Measurements from ENCODE around the gene GAPDHS. TPM values are rescaled to one million over a fixed set of nuclear protein-coding genes. Genes with fewer than 3 reads are reported as not detected.

Gene GAPDHS
- polyA plus RNA-seq, 1 of the 3 experiments (the other 2 are of a cell fraction), result not detected

DNA sequence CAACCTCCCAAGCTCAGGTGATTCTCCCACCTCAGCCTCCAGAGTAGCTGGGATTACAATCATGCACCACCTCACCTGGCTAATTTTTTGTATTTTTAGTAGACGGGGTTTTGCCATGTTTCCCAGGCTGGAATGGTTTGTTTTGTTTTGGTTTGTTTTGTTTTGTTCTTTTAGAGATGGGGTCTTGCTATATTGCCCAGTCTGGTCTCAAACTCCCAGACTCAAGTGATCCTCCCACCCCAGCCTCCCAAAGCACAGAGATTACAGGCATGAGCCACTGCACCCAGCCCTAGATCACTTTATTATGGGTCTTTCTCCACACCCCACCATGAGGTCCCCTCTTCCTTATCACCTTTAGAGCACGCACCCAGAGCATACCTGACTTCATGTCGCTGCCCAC lies 35.0 kb upstream of the GAPDHS start:
- Histone ChIP-seq H3K36me3 (replicated peaks in 1 of 2; ENCODE audit: control insufficient read depth in 1 of 2, insufficient read depth in 2 of 2, low read length in 1 of 2) (no peaks in the 10 kb centered on the region), H3K27me3 (ENCODE audit: insufficient read depth) (peaks cover 88% of the 10 kb centered on the region), H3K9me3 (no peaks in the 10 kb centered on the region), H3K4me1 (ENCODE audit: control insufficient read depth in 1 of 2, insufficient read depth in 2 of 2, low read depth in 1 of 2, low read length in 1 of 2) (peaks cover 0 to 2% of the 10 kb centered on the region in 2 experiments; a peak in 1 of 4 replicates), H4K20me1 (ENCODE audit: insufficient read depth) (no peaks in the 10 kb centered on the region), H3F3A (replicated peaks; ENCODE audit: insufficient read depth) (no peaks in the 10 kb centered on the region), H3K27ac (ENCODE audit: low read depth in 2 of 2, low read length in 1 of 2) (no peak overlapping the region), H3K79me2 (ENCODE audit: insufficient read depth) (no peaks in the 10 kb centered on the region), H3K4me3 (ENCODE audit: low read depth in 2 of 2, low read length in 1 of 2) (no peak overlapping the region), H3K9ac (no peak overlapping the region), H2AFZ (ENCODE audit: low read depth) (no peak overlapping the region), H3K9me2 (no peaks in the 10 kb centered on the region), H3K4me2 (no peak overlapping the region)
- ChIA-PET POLR2A (interaction anchor here (0.5 kb wide), 1 partner anchor 275 kb away, joined by 3 read pairs; no protein-coding TSS in a partner anchor), CTCF (interaction anchor here (0.7 to 8.1 kb wide), 4 partner anchors 9 to 148 kb away, joined by 3 to 127 read pairs (median 57); partner anchors contain the start of gene FFAR3)
- 29% methylated on average over 3 of the region's 3 CpGs for WGBS (ENCODE audit: low lambda C conversion rate)
- TF ChIP-seq, protein P1, sequence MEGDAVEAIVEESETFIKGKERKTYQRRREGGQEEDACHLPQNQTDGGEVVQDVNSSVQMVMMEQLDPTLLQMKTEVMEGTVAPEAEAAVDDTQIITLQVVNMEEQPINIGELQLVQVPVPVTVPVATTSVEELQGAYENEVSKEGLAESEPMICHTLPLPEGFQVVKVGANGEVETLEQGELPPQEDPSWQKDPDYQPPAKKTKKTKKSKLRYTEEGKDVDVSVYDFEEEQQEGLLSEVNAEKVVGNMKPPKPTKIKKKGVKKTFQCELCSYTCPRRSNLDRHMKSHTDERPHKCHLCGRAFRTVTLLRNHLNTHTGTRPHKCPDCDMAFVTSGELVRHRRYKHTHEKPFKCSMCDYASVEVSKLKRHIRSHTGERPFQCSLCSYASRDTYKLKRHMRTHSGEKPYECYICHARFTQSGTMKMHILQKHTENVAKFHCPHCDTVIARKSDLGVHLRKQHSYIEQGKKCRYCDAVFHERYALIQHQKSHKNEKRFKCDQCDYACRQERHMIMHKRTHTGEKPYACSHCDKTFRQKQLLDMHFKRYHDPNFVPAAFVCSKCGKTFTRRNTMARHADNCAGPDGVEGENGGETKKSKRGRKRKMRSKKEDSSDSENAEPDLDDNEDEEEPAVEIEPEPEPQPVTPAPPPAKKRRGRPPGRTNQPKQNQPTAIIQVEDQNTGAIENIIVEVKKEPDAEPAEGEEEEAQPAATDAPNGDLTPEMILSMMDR (IDR thresholded peaks at IDR 0.05), result no peak
- TF ChIP-seq RXRA (IDR thresholded peaks at IDR 0.05; ENCODE audit: borderline replicate concordance, low read depth) (no peak), SIN3A (IDR thresholded peaks at IDR 0.05; ENCODE audit: borderline replicate concordance, low read depth, low read length) (no peak), RFX5 (IDR thresholded peaks at IDR 0.05; ENCODE audit: low read length) (no peak), MXI1 (IDR thresholded peaks at IDR 0.05; ENCODE audit: low read depth, low read length) (no peak), RCOR1 (IDR thresholded peaks at IDR 0.05; ENCODE audit: low read length) (no peak), FOSL2 (IDR thresholded peaks at IDR 0.05; ENCODE audit: borderline replicate concordance, low read depth) (no peak), EP300 (IDR thresholded peaks at IDR 0.05; ENCODE audit: borderline replicate concordance in 1 of 2, low read depth in 1 of 2, low read length in 1 of 2) (no peak), YY1 (IDR thresholded peaks at IDR 0.05; ENCODE audit: low read depth) (no peak), TAF1 (IDR thresholded peaks at IDR 0.05; ENCODE audit: borderline replicate concordance, low read depth, low read length) (no peak), TEAD4 (IDR thresholded peaks at IDR 0.05; ENCODE audit: borderline replicate concordance, insufficient read depth) (no peak), GABPA (IDR thresholded peaks at IDR 0.05; ENCODE audit: low read depth) (no peak), NFIC (IDR thresholded peaks at IDR 0.05; ENCODE audit: borderline replicate concordance) (no peak), TCF12 (IDR thresholded peaks at IDR 0.05) (no peak), RAD21 (IDR thresholded peaks at IDR 0.05; ENCODE audit: low read length) (no peak), JUND (IDR thresholded peaks at IDR 0.05) (no peak)
- TF ChIP-seq, protein P2, sequence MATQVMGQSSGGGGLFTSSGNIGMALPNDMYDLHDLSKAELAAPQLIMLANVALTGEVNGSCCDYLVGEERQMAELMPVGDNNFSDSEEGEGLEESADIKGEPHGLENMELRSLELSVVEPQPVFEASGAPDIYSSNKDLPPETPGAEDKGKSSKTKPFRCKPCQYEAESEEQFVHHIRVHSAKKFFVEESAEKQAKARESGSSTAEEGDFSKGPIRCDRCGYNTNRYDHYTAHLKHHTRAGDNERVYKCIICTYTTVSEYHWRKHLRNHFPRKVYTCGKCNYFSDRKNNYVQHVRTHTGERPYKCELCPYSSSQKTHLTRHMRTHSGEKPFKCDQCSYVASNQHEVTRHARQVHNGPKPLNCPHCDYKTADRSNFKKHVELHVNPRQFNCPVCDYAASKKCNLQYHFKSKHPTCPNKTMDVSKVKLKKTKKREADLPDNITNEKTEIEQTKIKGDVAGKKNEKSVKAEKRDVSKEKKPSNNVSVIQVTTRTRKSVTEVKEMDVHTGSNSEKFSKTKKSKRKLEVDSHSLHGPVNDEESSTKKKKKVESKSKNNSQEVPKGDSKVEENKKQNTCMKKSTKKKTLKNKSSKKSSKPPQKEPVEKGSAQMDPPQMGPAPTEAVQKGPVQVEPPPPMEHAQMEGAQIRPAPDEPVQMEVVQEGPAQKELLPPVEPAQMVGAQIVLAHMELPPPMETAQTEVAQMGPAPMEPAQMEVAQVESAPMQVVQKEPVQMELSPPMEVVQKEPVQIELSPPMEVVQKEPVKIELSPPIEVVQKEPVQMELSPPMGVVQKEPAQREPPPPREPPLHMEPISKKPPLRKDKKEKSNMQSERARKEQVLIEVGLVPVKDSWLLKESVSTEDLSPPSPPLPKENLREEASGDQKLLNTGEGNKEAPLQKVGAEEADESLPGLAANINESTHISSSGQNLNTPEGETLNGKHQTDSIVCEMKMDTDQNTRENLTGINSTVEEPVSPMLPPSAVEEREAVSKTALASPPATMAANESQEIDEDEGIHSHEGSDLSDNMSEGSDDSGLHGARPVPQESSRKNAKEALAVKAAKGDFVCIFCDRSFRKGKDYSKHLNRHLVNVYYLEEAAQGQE (IDR thresholded peaks at IDR 0.05; ENCODE audit: low read depth, low read length), result no peak
- TF ChIP-seq, protein P3, sequence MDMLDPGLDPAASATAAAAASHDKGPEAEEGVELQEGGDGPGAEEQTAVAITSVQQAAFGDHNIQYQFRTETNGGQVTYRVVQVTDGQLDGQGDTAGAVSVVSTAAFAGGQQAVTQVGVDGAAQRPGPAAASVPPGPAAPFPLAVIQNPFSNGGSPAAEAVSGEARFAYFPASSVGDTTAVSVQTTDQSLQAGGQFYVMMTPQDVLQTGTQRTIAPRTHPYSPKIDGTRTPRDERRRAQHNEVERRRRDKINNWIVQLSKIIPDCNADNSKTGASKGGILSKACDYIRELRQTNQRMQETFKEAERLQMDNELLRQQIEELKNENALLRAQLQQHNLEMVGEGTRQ (IDR thresholded peaks at IDR 0.05; ENCODE audit: borderline replicate concordance, low read depth, low read length), result no peak
- TF ChIP-seq, protein P4, sequence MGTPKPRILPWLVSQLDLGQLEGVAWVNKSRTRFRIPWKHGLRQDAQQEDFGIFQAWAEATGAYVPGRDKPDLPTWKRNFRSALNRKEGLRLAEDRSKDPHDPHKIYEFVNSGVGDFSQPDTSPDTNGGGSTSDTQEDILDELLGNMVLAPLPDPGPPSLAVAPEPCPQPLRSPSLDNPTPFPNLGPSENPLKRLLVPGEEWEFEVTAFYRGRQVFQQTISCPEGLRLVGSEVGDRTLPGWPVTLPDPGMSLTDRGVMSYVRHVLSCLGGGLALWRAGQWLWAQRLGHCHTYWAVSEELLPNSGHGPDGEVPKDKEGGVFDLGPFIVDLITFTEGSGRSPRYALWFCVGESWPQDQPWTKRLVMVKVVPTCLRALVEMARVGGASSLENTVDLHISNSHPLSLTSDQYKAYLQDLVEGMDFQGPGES (IDR thresholded peaks at IDR 0.05; ENCODE audit: low read depth, low read length), result no peak
- TF ChIP-seq, protein P5, sequence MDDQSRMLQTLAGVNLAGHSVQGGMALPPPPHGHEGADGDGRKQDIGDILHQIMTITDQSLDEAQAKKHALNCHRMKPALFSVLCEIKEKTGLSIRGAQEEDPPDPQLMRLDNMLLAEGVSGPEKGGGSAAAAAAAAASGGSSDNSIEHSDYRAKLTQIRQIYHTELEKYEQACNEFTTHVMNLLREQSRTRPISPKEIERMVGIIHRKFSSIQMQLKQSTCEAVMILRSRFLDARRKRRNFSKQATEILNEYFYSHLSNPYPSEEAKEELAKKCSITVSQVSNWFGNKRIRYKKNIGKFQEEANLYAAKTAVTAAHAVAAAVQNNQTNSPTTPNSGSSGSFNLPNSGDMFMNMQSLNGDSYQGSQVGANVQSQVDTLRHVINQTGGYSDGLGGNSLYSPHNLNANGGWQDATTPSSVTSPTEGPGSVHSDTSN (IDR thresholded peaks at IDR 0.05), result no peak
- no peak for DNase-seq
